Activated CD4-positive, alpha-beta memory T cell treated with anti-CD3 and anti-CD28 coated beads for 36 hours (primary cell): ENCODE measurements around the gene MYBBP1A. TPM values are rescaled to one million over a fixed set of nuclear protein-coding genes. Genes with fewer than 3 reads are reported as not detected.

Experiments used
- CTCF ChIA-PET: fragments of 350-600 bp; sonication (Branson Sonifier 250); formaldehyde crosslinking; loops from one replicate; lab custom pipeline; 2021; ENCODE audit warnings: antibody characterized with exemption, inconsistent platforms; lab: Charles Lee
- POLR2A ChIA-PET: fragments of 350-600 bp; sonication (Branson Sonifier 250); formaldehyde crosslinking; loops from one replicate; lab custom pipeline; 2021; ENCODE audit warnings: antibody characterized with exemption; lab: Charles Lee
- DNase-seq: peaks from one replicate; pipeline ENCODE4 v3.0.0-alpha.2; 2020
- H3K27ac Mint-ChIP-seq: one replicate; pipeline ENCODE4 v1.8.0; 2021; ENCODE audit warnings: mixed read lengths
- H3K27me3 Mint-ChIP-seq: one replicate; pipeline ENCODE4 v1.8.0; 2021; ENCODE audit warnings: mixed read lengths
- H3K36me3 Mint-ChIP-seq: one replicate; pipeline ENCODE4 v1.8.0; 2021; ENCODE audit warnings: mixed read lengths
- H3K4me1 Mint-ChIP-seq: one replicate; pipeline ENCODE4 v1.8.0; 2021; ENCODE audit warnings: low read depth, mixed read lengths
- H3K4me3 Mint-ChIP-seq: one replicate; pipeline ENCODE4 v1.8.0; 2021; ENCODE audit warnings: mild to moderate bottlenecking, mixed read lengths
- H3K9me3 Mint-ChIP-seq: one replicate; pipeline ENCODE4 v1.8.0; 2021; ENCODE audit warnings: mixed read lengths
- intact Hi-C: fragments of 100-400 bp; cut with micrococcal nuclease; formaldehyde crosslinking; loops from one replicate; pipeline ENCODE4 v1.15.1; 2023
- total RNA-seq, 2 experiments: library from RNA; stranded (reverse); gene quantifications; one replicate each; pipeline ENCODE4 v1.2.3, GENCODE V29; 2021

Gene MYBBP1A
- total RNA-seq, 2 experiments from 2014 or later = 66.6 to 70.8 TPM

DNA sequence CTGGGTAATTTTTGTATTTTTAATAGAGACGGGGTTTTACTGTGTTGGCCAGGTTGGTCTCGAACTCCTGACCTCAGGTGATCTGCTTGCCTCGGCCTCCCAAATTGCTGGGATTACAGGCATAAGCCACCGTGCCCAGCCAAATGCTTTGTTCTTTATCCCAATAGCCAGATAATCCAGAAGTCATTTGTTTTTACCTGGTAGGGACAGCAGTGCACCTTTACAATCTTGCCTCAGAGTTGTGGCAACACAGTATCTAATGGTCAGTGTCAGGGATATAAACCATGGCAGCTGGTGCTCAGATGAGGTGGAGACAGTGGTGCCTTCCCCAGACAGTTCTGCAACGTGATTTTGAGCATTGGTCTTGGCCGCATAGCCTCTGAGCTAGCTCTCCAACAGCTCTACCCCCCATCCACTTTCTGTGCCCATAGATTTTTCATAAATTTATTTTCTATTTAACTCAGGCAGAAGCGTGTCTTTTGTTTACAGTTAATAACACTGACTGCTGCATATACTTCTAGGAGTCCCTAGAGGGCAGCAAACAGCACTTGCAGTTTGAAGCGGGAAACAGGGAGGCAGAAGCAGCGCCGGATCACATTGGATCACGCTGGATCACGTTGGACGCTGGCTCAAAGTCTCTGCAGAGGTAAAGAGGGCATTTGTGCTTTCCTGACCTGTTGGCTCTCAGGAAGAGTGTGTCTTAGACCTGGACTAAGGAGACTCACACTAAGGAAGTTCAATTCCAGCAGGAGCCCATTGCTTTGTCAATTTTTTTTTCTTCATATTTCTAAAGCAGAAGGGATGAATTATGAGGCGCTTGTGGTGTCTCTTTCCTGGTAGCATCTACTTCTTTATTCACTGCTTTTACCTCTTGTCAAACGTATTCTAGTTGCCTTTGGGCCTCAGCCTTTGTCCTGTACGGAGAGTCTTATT lies 10.3 kb upstream of the MYBBP1A start:
- peaks cover 38% of the 10 kb centered on the region for H3K4me1 Mint-ChIP-seq
- DNase-seq = peak; percentile 72
- H3K4me3 Mint-ChIP-seq = no peak overlapping the region
- H3K27ac Mint-ChIP-seq = no peak overlapping the region
- CTCF ChIA-PET = interaction anchor here (0.6 to 4.5 kb wide), 17 partner anchors 8 to 323 kb away, joined by 3 to 97 read pairs (median 5); partner anchors contain the start of genes ARRB2, MYBBP1A and SPNS3
- no peaks in the 10 kb centered on the region for H3K36me3 Mint-ChIP-seq
- H3K27me3 Mint-ChIP-seq = no peaks in the 10 kb centered on the region
- peaks cover 6% of the 10 kb centered on the region for H3K9me3 Mint-ChIP-seq
- POLR2A ChIA-PET = no interaction called here
- intact Hi-C loops = loop anchor here (1.0 to 5.0 kb wide), 5 partner anchors 8 to 324 kb away; no protein-coding TSS in a partner anchor

DNA sequence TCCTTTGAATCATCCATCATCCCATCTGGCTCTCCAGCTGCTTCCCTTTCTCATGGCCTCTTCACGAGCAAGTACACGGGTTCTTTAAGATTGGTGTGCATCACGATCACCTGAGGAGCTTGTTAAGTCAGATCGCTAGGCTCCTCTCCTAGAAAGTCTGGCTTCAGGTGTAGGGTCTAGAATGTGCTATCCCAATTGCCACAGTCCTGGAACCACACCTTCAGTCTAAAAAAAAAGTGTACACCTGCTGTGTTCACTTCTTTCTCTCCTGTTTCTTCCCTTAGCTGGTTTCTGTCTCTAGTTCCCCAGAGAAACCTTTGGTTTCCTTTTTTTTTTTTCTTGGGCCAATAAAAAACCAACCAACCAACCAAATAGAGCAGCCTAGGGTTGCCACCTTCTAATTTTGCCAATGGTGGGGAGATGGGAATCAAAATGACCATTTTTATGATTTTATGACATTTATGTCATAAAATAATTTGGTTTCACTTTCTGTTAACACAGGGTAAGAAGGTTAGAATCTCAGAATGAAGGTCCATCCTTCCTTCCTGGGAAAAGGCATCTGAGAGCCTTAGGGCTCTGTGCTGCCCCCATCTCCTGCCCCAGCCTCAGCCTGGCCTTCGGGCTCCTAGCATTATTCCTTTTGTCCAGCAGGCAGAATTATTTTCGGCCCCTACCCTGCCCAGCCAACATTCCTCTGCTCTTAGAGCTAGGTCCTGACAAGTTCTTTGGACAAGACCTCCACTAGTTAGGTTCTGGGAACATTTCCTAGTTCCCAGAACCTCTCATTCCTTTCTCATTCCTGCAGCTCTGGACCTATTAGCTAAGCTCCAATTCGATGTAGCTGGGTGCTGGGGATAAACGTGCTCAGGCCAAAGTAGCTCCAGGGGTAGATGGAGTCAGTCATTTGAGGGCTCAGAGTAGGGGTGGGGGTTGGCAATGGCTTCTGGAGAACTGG lies 7.1 kb upstream of the MYBBP1A start:
- H3K9me3 Mint-ChIP-seq = peaks cover 6% of the 10 kb centered on the region
- no peak for DNase-seq
- no peaks in the 10 kb centered on the region for H3K27me3 Mint-ChIP-seq
- CTCF ChIA-PET = interaction anchor here (0.6 to 2.6 kb wide), 5 partner anchors 11 to 148 kb away, joined by 3 to 18 read pairs (median 4); partner anchors contain the start of gene ARRB2
- intact Hi-C loops = loop anchor here (5.0 kb wide), 1 partner anchor 230 kb away; no protein-coding TSS in a partner anchor
- POLR2A ChIA-PET = interaction anchor here (1.2 kb wide), 2 partner anchors 7 to 11 kb away, joined by 7 to 8 read pairs; partner anchors contain the start of gene MYBBP1A
- H3K4me3 Mint-ChIP-seq = no peak overlapping the region
- H3K27ac Mint-ChIP-seq = peak overlapping the region; percentile 30
- no peaks in the 10 kb centered on the region for H3K36me3 Mint-ChIP-seq
- H3K4me1 Mint-ChIP-seq = peaks cover 38% of the 10 kb centered on the region

DNA sequence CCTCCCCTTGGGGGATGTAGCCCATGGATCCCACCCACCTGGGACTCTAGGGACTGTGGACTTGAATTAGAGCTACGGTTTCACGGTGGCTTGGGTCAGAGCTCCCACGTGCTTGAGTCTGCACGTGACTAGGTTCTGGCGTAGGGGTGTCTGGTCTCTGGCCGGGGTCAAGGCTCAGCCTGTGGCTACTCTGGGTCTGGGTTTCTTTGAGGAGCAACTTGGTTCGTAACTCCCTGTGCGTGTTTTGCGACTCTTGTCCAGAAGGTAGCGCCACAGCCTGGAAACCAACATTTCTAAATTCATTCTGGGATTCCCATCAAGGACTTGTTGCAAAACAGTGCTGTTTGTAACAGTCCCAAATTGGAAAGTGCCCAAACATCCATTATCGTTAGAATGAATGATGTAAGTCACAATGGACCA lies 5.7 kb upstream of the MYBBP1A start:
- ChIA-PET POLR2A (no interaction called here), CTCF (no interaction called here)
- Mint-ChIP-seq H3K27ac (no peak overlapping the region), H3K9me3 (peaks cover 6% of the 10 kb centered on the region), H3K4me3 (no peak overlapping the region), H3K36me3 (no peaks in the 10 kb centered on the region), H3K27me3 (no peaks in the 10 kb centered on the region), H3K4me1 (peaks cover 40% of the 10 kb centered on the region)
- no peak for DNase-seq
- intact Hi-C loops = loop anchor here (5.0 kb wide), 1 partner anchor 231 kb away; no protein-coding TSS in a partner anchor

DNA sequence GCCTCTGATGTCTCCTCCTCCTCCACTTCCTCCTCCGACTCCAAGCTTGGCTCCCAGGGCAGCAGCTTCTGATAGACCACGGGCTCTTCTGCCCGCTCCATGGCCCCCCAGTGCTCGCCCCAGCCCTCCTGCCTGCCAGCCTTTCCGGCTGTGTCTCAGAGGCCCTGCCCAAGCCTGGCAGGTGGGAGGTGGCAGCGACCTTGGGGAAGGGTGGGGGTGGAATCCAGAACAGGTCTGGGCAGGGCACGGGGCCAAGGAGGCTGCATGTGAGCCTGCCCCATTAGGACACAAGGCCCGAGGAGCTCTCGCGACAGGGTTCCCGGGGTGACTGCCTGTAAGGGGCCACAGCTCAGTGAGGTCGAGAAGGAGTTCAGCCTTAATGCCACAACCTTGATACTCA lies 5.2 kb upstream of the MYBBP1A start, which contains the start of gene GGT6:
GGT6 (minus strand) TSS at position 157 of the 400 bp plus-strand sequence; CDS start at position 101, 56 bp downstream.
- Mint-ChIP-seq H3K27ac (no peak within 1 kb of the TSS), H3K27me3 (no peaks in the 10 kb centered on the region), H3K4me3 (no peak within 1 kb of the TSS), H3K36me3 (no peaks in the 10 kb centered on the region), H3K4me1 (peaks cover 40% of the 10 kb centered on the region), H3K9me3 (peaks cover 6% of the 10 kb centered on the region)
- ChIA-PET POLR2A (no interaction called here), CTCF (no interaction called here)
- intact Hi-C loops = loop anchor here (5.0 kb wide), 1 partner anchor 232 kb away; no protein-coding TSS in a partner anchor
- no peak for DNase-seq

DNA sequence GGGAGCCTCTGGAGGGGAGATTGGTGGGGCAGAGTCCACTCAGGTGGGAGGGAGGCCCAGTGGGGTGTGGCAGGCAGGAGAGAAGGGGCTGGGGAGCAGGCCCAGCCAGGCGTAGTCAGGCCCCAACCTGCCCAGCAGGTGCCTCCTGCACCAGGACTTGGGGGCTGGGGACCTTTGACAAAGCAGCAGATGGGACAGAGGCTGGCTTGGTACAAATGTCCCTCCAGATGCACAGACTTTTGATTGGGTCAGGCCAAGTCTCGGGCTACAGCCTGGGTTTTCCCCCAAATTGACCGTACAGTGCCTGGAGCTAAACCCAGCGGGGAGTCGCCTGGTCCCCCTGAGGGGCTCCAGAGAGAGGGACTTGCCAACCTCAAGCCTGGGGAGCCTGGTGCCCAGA lies 4.8 kb upstream of the MYBBP1A start:
- ChIA-PET POLR2A (no interaction called here), CTCF (no interaction called here)
- intact Hi-C loops = loop anchor here (5.0 kb wide), 1 partner anchor 232 kb away; no protein-coding TSS in a partner anchor
- peaks cover 6% of the 10 kb centered on the region for H3K9me3 Mint-ChIP-seq
- no peak overlapping the region for H3K4me3 Mint-ChIP-seq
- peaks cover 38% of the 10 kb centered on the region for H3K4me1 Mint-ChIP-seq
- DNase-seq = no peak
- H3K36me3 Mint-ChIP-seq = peaks cover 3% of the 10 kb centered on the region
- H3K27me3 Mint-ChIP-seq = no peaks in the 10 kb centered on the region
- H3K27ac Mint-ChIP-seq = no peak overlapping the region

DNA sequence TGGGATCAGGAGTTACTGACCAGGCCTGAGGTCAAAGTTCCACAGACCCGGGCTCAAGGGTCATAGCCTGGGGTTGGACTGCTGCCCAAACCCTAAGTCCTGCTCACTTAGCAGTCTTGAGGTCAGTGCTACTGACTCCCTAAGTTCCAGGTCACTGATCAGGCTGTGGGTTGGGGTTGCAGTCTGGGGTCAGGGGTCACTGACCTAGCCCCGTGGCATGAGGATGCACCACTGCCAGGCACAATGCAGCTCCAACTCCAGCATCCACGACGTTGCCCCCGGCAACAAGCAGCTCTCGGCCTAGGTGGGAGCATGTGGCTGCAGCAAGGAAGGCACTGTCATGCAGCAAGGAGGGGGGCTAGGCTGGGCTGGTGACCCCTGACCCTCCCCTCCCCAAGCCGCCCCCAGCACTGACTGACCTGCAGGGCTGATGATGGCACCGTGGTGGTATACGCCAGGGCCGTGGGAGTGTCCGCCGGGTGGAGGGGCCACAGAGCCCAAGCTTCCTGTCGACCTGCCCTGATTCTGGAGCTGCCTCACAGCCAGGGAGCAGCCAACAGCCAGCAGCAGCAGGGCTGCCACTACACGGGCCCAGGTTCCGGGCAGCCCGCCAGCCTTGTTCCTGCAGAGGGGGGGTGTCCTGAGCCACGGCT lies 4.1 kb upstream of the MYBBP1A start:
- Mint-ChIP-seq H3K27ac (no peak overlapping the region), H3K4me1 (peaks cover 43% of the 10 kb centered on the region), H3K9me3 (peaks cover 6% of the 10 kb centered on the region), H3K4me3 (no peak overlapping the region), H3K36me3 (peaks cover 7% of the 10 kb centered on the region), H3K27me3 (no peaks in the 10 kb centered on the region)
- ChIA-PET CTCF (no interaction called here), POLR2A (no interaction called here)
- DNase-seq = no peak
- intact Hi-C loops = no loop called here

DNA sequence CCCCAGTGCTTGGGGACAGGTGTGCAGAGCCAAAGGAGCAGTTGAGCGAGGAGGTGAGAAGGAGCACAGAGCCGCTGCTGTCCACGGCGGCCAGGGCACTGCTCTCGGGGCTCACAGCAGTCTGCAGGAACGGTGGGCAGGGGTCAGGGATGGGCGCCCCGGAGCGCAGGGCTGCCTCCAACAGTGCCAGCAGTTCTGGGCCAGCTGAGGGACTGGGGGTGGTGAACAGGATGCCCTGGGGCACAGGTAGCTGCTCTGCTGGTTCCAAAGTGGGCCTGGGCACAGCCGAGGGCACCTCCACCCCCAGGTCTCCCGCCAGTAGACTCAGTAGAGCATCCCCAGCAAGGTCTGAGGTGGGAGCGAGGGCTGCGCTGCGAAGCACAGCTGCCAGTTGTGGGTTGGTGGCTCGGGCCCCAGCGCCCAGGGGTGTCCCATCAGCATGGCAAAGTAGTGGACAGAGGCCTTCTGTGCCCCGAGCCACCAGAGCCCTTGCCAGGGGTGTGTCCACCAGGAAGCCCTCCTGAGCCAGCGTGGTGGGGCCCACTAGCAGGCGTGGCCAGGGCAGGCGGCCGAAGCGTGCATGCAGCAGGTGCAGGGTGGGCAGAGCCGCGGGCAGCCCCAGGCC lies 3.3 kb upstream of the MYBBP1A start:
- H3K4me1 Mint-ChIP-seq = peaks cover 45% of the 10 kb centered on the region
- intact Hi-C loops = no loop called here
- CTCF ChIA-PET = no interaction called here
- H3K9me3 Mint-ChIP-seq = peaks cover under 1% of the 10 kb centered on the region
- H3K4me3 Mint-ChIP-seq = no peak overlapping the region
- no peak overlapping the region for H3K27ac Mint-ChIP-seq
- POLR2A ChIA-PET = no interaction called here
- peaks cover 10% of the 10 kb centered on the region for H3K36me3 Mint-ChIP-seq
- DNase-seq = no peak
- H3K27me3 Mint-ChIP-seq = no peaks in the 10 kb centered on the region

DNA sequence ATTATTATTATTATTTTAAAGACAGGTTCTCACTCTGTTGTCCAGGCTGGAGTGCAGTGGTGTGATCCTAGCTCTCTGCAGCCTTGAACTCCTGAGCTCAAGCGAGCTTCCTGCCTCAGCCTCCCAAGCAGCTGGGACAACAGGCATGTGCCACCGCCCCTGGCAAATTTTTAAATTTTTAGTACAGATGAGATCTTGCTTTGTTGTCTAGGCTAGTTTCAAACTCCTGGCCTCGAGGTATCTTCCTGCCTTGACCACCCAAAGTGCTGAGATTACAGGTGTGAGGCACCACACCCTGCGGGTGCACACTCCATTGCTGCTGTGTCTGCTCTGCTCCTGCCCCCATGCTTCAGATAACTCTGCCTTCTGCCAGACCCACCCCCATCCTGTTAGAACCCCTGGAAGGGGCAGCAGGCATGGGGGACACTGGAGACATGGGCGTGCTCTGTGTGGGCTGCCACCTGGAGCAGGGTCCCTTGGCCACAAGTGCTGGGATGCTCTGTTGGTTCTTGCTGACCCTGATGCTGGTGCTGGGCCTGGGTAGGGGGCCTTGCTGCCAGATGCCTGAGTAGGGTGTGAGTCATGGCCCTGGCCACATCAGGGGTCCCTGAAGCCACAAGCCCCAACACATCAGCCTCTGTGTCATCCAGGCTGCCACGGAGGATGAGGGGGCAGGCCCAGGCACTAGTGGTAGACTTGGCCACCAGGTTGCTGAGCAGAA lies 2.6 kb upstream of the MYBBP1A start:
- H3K9me3 Mint-ChIP-seq = no peaks in the 10 kb centered on the region
- H3K36me3 Mint-ChIP-seq = peaks cover 10% of the 10 kb centered on the region
- peak overlapping the region; percentile 23 for H3K4me3 Mint-ChIP-seq
- intact Hi-C loops = no loop called here
- peaks cover 38% of the 10 kb centered on the region for H3K4me1 Mint-ChIP-seq
- no peaks in the 10 kb centered on the region for H3K27me3 Mint-ChIP-seq
- ChIA-PET CTCF (interaction anchor here (0.7 to 7.2 kb wide), 2 partner anchors 9 to 69 kb away, joined by 4 to 54 read pairs; no protein-coding TSS in a partner anchor), POLR2A (no interaction called here)
- DNase-seq = no peak
- peak overlapping the region; percentile 38 for H3K27ac Mint-ChIP-seq

DNA sequence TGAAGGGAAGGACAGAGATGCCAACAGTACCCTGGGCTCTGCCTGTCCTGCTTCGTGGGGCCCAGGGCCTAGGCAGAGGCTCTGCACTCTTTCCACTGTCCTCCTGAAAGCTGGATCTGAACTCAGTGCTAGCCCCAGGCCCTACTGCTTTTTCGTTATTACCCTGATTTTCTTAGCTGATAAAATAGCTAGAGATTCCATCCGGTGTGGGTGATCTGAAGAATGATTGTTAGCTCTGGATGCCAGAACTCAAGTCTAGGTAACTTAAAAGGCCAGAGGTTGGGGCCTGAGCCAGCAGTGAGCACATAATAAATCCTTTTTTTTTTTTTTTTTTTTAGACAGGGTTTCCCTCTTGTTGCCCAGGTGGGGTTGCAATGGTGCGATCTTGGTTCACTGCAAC lies 1.8 kb upstream of the MYBBP1A start:
- no peak for DNase-seq
- Mint-ChIP-seq H3K27me3 (no peaks in the 10 kb centered on the region), H3K27ac (no peak overlapping the region), H3K9me3 (no peaks in the 10 kb centered on the region), H3K4me1 (peaks cover 34% of the 10 kb centered on the region), H3K4me3 (no peak overlapping the region), H3K36me3 (peaks cover 15% of the 10 kb centered on the region)
- ChIA-PET POLR2A (no interaction called here), CTCF (interaction anchor here (0.7 to 7.2 kb wide), 3 partner anchors 9 to 232 kb away, joined by 3 to 54 read pairs (median 4); partner anchors contain the start of gene GLTPD2)
- intact Hi-C loops = no loop called here
